Karpas-422 (cell line): ENCODE measurements around the gene HELZ. TPM values are rescaled to one million over a fixed set of nuclear protein-coding genes. Genes with fewer than 3 reads are reported as not detected.
A peak's percentile ranks its signal among the peaks of the same experiment; 100 is the strongest.
"Not testable (repeated sequence)": the region's sequence is repeated elsewhere in the genome, so short reads cannot be mapped to it uniquely, and the experiment has no call there.

ENCODE experiments used
- DNase-seq: peaks from one replicate; pipeline ENCODE4 v3.0.0-alpha.2; 2015
- H2AFZ ChIP-seq: fragments of 200-600 bp; sonication (generic); 2 replicates; pipeline ENCODE4 v1.6.1; 2014; ENCODE audit warnings: antibody characterized with exemption, low read length, mixed read lengths
- H3K27ac ChIP-seq: fragments of 200-600 bp; sonication (generic); 2 replicates; pipeline ENCODE4 v1.5.1; 2014; ENCODE audit warnings: mild to moderate bottlenecking, low read length, moderate library complexity
- H3K27me3 ChIP-seq: fragments of 200-600 bp; sonication (generic); 2 replicates; pipeline ENCODE4 v1.6.1; 2014; ENCODE audit warnings: low read length, mixed read lengths
- H3K36me3 ChIP-seq: fragments of 200-600 bp; sonication (generic); 2 replicates; pipeline ENCODE4 v1.6.1; 2014; ENCODE audit warnings: low read length, mixed read lengths; ENCODE audit not compliant: insufficient read depth
- H3K4me1 ChIP-seq: fragments of 200-600 bp; sonication (generic); 2 replicates; pipeline ENCODE4 v1.6.1; 2014; ENCODE audit warnings: mild to moderate bottlenecking, low read length, mixed read lengths
- H3K4me2 ChIP-seq: fragments of 200-600 bp; sonication (generic); 2 replicates; pipeline ENCODE4 v1.6.1; 2014; ENCODE audit warnings: low read length, low read depth, mild to moderate bottlenecking; ENCODE audit not compliant: poor library complexity, severe bottlenecking
- H3K4me3 ChIP-seq: fragments of 200-600 bp; sonication (generic); 2 replicates; pipeline ENCODE4 v1.5.1; 2014; ENCODE audit warnings: mild to moderate bottlenecking, antibody characterized with exemption, low read length, mixed read lengths
- H3K79me2 ChIP-seq: fragments of 200-600 bp; sonication (generic); 2 replicates; pipeline ENCODE4 v1.6.1; 2014; ENCODE audit warnings: mild to moderate bottlenecking, low read length, mixed read lengths
- H3K9ac ChIP-seq: fragments of 200-600 bp; sonication (generic); 2 replicates; pipeline ENCODE4 v1.6.0; 2014; ENCODE audit warnings: low read length
- H3K9me2 ChIP-seq: fragments of 200-600 bp; sonication (generic), shearing (Covaris generic); replicated peaks from 2 replicates; pipeline ENCODE4 v1.6.0; 2014; ENCODE audit warnings: mild to moderate bottlenecking, low read length, moderate library complexity; ENCODE audit not compliant: insufficient read depth
- H3K9me3 ChIP-seq: fragments of 300-700, 200-600 bp; sonication (generic); 2 replicates; pipeline ENCODE4 v1.6.1; 2014; ENCODE audit warnings: low read length, mixed read lengths
- H4K20me1 ChIP-seq: fragments of 200-600 bp; sonication (generic); 2 replicates; pipeline ENCODE4 v1.6.1; 2014; ENCODE audit warnings: mild to moderate bottlenecking, antibody characterized with exemption, low read length, low read depth; ENCODE audit not compliant: insufficient read depth
- total RNA-seq: library from RNA; depleted of rRNA; stranded (reverse); fragments of >200 nt; shearing (Covaris generic); gene quantifications from 2 replicates; pipeline ENCODE4 v1.2.3, GENCODE V29; 2014; ENCODE audit warnings: low replicate concordance

Gene HELZ
- total RNA-seq, 1 experiment from 2014 or later, result 77.9 TPM

GRCh38 chr17:67203818-67204217, 41.2 kb downstream of the HELZ start:
- H3K79me2 ChIP-seq, result peaks cover 64% of the 10 kb centered on the region

DNA sequence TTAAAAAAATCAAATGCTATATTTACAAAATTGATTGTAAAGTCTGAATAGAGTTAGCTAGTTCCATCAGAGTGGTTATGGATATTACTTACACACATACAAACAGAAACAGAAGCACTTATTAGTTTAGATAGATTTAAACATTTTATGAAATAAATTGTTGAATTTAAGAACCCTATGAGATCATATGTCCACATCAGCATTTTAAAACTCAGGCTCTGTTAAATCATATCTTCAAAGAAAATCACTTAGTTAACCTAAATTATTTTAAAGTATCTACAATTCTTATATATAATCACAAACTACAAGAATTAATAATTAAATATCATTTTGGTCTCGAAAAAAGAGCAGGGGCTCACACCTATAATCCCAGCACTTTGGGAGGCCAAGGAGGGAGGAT, 42.5 kb downstream of the HELZ start:
- no peak overlapping the region for H3K4me2 ChIP-seq
- H4K20me1 ChIP-seq, result no peaks in the 10 kb centered on the region
- DNase-seq, result no peak
- peaks cover 24% of the 10 kb centered on the region for H3K4me1 ChIP-seq
- H3K9me3 ChIP-seq, result no peaks in the 10 kb centered on the region
- H3K9me2 ChIP-seq, result no peaks in the 10 kb centered on the region
- H3K4me3 ChIP-seq, result no peak overlapping the region
- H2AFZ ChIP-seq, result no peak overlapping the region
- no peak overlapping the region for H3K9ac ChIP-seq
- H3K27ac ChIP-seq, result no peak overlapping the region
- H3K79me2 ChIP-seq, result peaks cover 62% of the 10 kb centered on the region
- H3K27me3 ChIP-seq, result no peaks in the 10 kb centered on the region
- H3K36me3 ChIP-seq, result peaks cover 22% of the 10 kb centered on the region; the same call in 1 of the 2 replicates

More at GRCh38 chr17:67203818-67204217, 41.2 kb downstream of the HELZ start:
- Histone ChIP-seq H3K36me3 (peaks cover 26% of the 10 kb centered on the region; the same call in 1 of the 2 replicates), H4K20me1 (no peaks in the 10 kb centered on the region), H3K9me2 (no peaks in the 10 kb centered on the region), H3K9ac (no peak overlapping the region), H3K4me1 (peaks cover 10% of the 10 kb centered on the region), H2AFZ (no peak overlapping the region), H3K9me3 (no peaks in the 10 kb centered on the region), H3K27me3 (no peaks in the 10 kb centered on the region), H3K4me2 (no peak overlapping the region), H3K27ac (no peak overlapping the region), H3K4me3 (no peak overlapping the region)
- no peak for DNase-seq

DNA sequence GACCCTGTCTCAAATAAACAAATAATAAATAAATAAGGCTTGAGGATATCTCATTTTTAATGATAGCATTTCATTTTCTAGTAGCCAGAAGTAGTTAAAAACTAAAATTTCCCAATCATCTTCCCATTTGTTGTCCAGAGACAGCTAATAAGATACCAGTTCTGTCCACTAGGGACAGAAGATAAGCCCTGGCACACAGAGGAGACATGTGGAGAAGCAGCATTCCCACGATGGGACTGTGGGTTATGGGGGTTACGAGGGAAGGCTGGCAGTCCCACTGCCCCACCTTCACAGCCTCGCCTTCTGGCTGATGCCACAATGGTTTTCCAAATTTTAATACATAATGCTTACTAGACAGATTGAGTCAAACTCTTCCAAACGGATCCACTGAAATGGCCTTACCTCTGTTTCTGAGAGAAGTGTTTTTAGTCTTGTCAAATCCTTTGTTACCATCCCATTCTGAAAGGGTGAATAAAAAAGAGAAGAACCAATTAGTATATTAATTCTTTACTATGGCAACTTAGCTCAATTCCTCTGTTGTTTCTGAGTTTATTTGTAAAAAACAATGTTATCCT, 44.2 kb downstream of the HELZ start:
- DNase-seq, result peak; percentile 47
- peaks cover 27% of the 10 kb centered on the region for H3K4me1 ChIP-seq
- H3K9ac ChIP-seq, result no peak overlapping the region
- H2AFZ ChIP-seq, result no peak overlapping the region
- H3K36me3 ChIP-seq, result peaks cover 26% of the 10 kb centered on the region; the same call in 1 of the 2 replicates
- no peaks in the 10 kb centered on the region for H3K9me3 ChIP-seq
- no peak overlapping the region for H3K4me3 ChIP-seq
- no peaks in the 10 kb centered on the region for H3K27me3 ChIP-seq
- no peaks in the 10 kb centered on the region for H4K20me1 ChIP-seq
- peaks cover 66% of the 10 kb centered on the region for H3K79me2 ChIP-seq
- H3K27ac ChIP-seq, result no peak overlapping the region
- H3K4me2 ChIP-seq, result no peak overlapping the region
- H3K9me2 ChIP-seq, result no peaks in the 10 kb centered on the region

GRCh38 chr17:67198131-67198530, 46.9 kb downstream of the HELZ start:
- Histone ChIP-seq H3K4me3 (peak overlapping the region; percentile 11; the same call in 1 of the 2 replicates), H4K20me1 (no peaks in the 10 kb centered on the region), H3K36me3 (peaks cover 27% of the 10 kb centered on the region; the same call in 1 of the 2 replicates), H3K9ac (no peak overlapping the region), H2AFZ (no peak overlapping the region), H3K79me2 (peaks cover 61% of the 10 kb centered on the region), H3K4me2 (peak overlapping the region; percentile 55), H3K27ac (peak overlapping the region; percentile 59), H3K9me3 (no peaks in the 10 kb centered on the region), H3K27me3 (no peaks in the 10 kb centered on the region), H3K4me1 (peaks cover 27% of the 10 kb centered on the region), H3K9me2 (no peaks in the 10 kb centered on the region)
- peak; percentile 76 for DNase-seq

DNA sequence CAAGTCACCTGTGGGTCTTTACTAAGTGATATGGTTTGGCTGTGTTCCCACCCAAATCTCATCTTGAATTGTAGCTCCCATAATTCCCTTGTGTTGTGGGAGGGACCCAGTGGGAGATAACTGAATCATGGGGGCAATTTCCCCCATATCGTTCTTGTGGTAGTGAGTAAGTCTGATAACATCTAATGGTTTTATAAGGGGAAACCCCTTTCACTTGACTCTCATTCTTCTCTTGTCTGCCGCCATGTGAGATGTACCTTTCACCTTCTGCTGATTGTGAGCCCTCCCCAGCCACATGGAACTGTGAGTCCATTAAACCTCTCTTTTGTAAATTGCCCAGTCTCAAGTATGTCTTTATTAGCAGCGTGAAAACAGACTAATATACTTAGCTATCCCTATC, 48.0 kb downstream of the HELZ start:
- H4K20me1 ChIP-seq, H3K27me3 ChIP-seq, H3K4me2 ChIP-seq, DNase-seq, H3K9me2 ChIP-seq, H2AFZ ChIP-seq, H3K9me3 ChIP-seq, H3K27ac ChIP-seq, H3K4me3 ChIP-seq, H3K9ac ChIP-seq: not testable (repeated sequence)
- Histone ChIP-seq H3K4me1 (peaks cover 27% of the 10 kb centered on the region), H3K36me3 (peaks cover 24% of the 10 kb centered on the region; the same call in 1 of the 2 replicates), H3K79me2 (peaks cover 61% of the 10 kb centered on the region)

DNA sequence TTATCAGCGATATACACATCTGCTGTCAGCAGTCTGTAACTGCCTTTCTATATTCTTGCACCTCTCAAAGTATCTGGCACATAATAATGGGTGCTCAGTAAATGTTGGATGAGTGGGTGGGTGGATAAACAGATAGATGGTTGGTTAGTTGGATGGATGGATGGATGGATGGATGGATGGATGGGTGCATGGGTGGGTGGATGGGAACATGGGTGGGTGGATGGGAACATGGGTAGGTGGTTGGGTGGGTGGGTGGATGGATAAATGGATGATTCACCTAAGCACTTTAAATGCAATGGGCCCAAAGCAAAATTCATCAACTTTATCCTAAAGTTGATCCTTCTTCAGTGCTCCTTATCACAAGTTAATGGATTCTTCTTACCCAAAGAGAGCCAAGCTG, 48.6 kb downstream of the HELZ start:
- no peak overlapping the region for H3K9ac ChIP-seq
- no peak overlapping the region for H2AFZ ChIP-seq
- no peak overlapping the region for H3K27ac ChIP-seq
- H3K36me3 ChIP-seq, result peaks cover 24% of the 10 kb centered on the region; the same call in 1 of the 2 replicates
- H3K4me2 ChIP-seq, result no peak overlapping the region
- no peak overlapping the region for H3K4me3 ChIP-seq
- no peaks in the 10 kb centered on the region for H4K20me1 ChIP-seq
- peaks cover 60% of the 10 kb centered on the region for H3K79me2 ChIP-seq
- no peak for DNase-seq
- no peaks in the 10 kb centered on the region for H3K9me2 ChIP-seq
- H3K4me1 ChIP-seq, result peaks cover 27% of the 10 kb centered on the region
- no peaks in the 10 kb centered on the region for H3K27me3 ChIP-seq
- no peaks in the 10 kb centered on the region for H3K9me3 ChIP-seq

DNA sequence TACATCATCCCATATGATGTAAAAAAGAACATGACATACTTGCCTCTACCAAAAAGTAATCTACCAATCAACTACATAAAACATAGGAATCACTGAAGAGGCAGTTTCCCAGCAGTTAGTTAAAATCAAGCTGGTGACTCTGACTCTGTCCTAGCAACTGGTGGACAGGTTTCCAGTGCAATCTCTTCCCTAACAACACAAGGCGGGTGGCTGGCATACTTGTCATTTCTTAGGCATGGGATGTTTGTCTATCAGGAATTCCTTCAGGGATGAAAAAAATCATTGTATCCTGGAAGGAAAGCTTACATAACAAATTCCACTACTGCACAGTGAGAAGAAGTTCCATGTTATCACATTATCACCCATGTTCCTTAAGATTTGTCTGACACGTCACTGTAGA, 50.9 kb downstream of the HELZ start:
- Histone ChIP-seq H3K9me2 (no peaks in the 10 kb centered on the region), H3K36me3 (peaks cover 15% of the 10 kb centered on the region; the same call in 1 of the 2 replicates), H3K4me3 (no peak overlapping the region), H2AFZ (no peak overlapping the region), H3K9ac (no peak overlapping the region), H3K4me2 (no peak overlapping the region), H3K9me3 (no peaks in the 10 kb centered on the region), H4K20me1 (no peaks in the 10 kb centered on the region), H3K27me3 (no peaks in the 10 kb centered on the region), H3K4me1 (peaks cover 19% of the 10 kb centered on the region), H3K79me2 (peaks cover 50% of the 10 kb centered on the region; the same call in 1 of the 2 replicates), H3K27ac (no peak overlapping the region)
- DNase-seq, result no peak

GRCh38 chr17:67187927-67188326, 57.1 kb downstream of the HELZ start:
- no peak overlapping the region for H3K4me2 ChIP-seq
- no peak overlapping the region for H3K27ac ChIP-seq
- no peak for DNase-seq
- H2AFZ ChIP-seq, result no peak overlapping the region
- H3K9ac ChIP-seq, result no peak overlapping the region
- H4K20me1 ChIP-seq, result no peaks in the 10 kb centered on the region
- no peak overlapping the region for H3K4me3 ChIP-seq
- no peaks in the 10 kb centered on the region for H3K4me1 ChIP-seq
- peaks cover 26% of the 10 kb centered on the region; the same call in 1 of the 2 replicates for H3K79me2 ChIP-seq
- H3K9me2 ChIP-seq, result no peaks in the 10 kb centered on the region
- peaks cover 21% of the 10 kb centered on the region; the same call in 1 of the 2 replicates for H3K36me3 ChIP-seq
- no peaks in the 10 kb centered on the region for H3K27me3 ChIP-seq
- H3K9me3 ChIP-seq, result no peaks in the 10 kb centered on the region
